Measurements from ENCODE around the gene SOST.
A peak's percentile ranks its signal among the peaks of the same experiment; 100 is the strongest.

SOST gene

GRCh38 chr17:43774304-43775250 lies 16.0 kb upstream of the SOST start:
- DNase-seq: no peak

GRCh38 chr17:43772877-43773648 lies 14.5 kb upstream of the SOST start:
- peak in 4 of 56 donors; percentile 10 to 49 (median 28) for DNase-seq

- DNase-seq: no peak
These were observed 12.9 kb upstream of the SOST start for GRCh38 chr17:43771463-43771862.

GRCh38 chr17:43770957-43771356 lies 12.4 kb upstream of the SOST start:
- DNase-seq: no peak

GRCh38 chr17:43769859-43770258 lies 11.3 kb upstream of the SOST start:
- DNase-seq: no peak

- no peak for DNase-seq
These were observed 10.8 kb upstream of the SOST start for GRCh38 chr17:43769426-43769825.

- no peak for DNase-seq
These were observed 10.4 kb upstream of the SOST start for GRCh38 chr17:43768943-43769342.

- peak in 15 of 56 donors; percentile 9 to 55 (median 20) for DNase-seq
These were observed 9.8 kb upstream of the SOST start for GRCh38 chr17:43768382-43768781.

GRCh38 chr17:43767713-43768059 lies 9.1 kb upstream of the SOST start:
- no peak for DNase-seq

GRCh38 chr17:43767053-43767712 lies 8.6 kb upstream of the SOST start:
- DNase-seq: no peak

GRCh38 chr17:43766413-43767052 lies 7.9 kb upstream of the SOST start:
- DNase-seq: peak in 29 of 56 donors; percentile 5 to 79 (median 25)

- DNase-seq: peak in 55 of 56 donors; percentile 30 to 96 (median 80)
These were observed 1.8 kb upstream of the SOST start for GRCh38 chr17:43760254-43760852.

GRCh38 chr17:43759836-43760235 lies 1.2 kb upstream of the SOST start:
- DNase-seq: no peak

GRCh38 chr17:43758086-43758485 lies 505 bp downstream of the SOST start:
- no peak for DNase-seq

GRCh38 chr17:43757171-43757660 lies 1.4 kb downstream of the SOST start:
- no peak for DNase-seq

GRCh38 chr17:43756201-43756600 lies 2.4 kb downstream of the SOST start:
- no peak for DNase-seq

- peak in 2 of 56 donors; percentile 4 to 17 for DNase-seq
These were observed 3.2 kb downstream of the SOST start for GRCh38 chr17:43755389-43755875.

- DNase-seq: no peak
These were observed 3.6 kb downstream of the SOST start for GRCh38 chr17:43754947-43755346.

GRCh38 chr17:43753493-43754129 lies 5.0 kb downstream of the SOST start:
- DNase-seq: no peak

GRCh38 chr17:43750153-43750552 lies 8.4 kb downstream of the SOST start:
- DNase-seq: no peak

Data from nucleus accumbens (tissue), 56 donors.